ENCODE data around the gene HDHD3.

GRCh38 chr9:113341712-113342410, 34.9 kb downstream of the HDHD3 start:
- no peak for TF ChIP-seq POLR2AphosphoS5 (IDR thresholded peaks at IDR 0.05; ENCODE audit: low read depth, low read length)
- TF ChIP-seq TAF1 (IDR thresholded peaks at IDR 0.05; ENCODE audit: low read depth, low read length), result no peak
- no peak for TF ChIP-seq POLR2A (IDR thresholded peaks at IDR 0.05; ENCODE audit: low read depth, low read length)

Data from GM12891 (cell line).